NT2/D1 (cell line): ENCODE results near the gene SDF4.

Experiments
- YY1 ChIP-seq: IDR thresholded peaks from 2 replicates; pipeline ENCODE4 v1.6.1; 2011; ENCODE audit not compliant: insufficient read length, insufficient read depth
- ZNF274 ChIP-seq: IDR thresholded peaks from 2 replicates; pipeline ENCODE4 v1.6.1; 2011; ENCODE audit warnings: mild to moderate bottlenecking, low read depth, low read length

GRCh38 chr1:1280782-1281481, 49.1 kb upstream of the SDF4 start:
- TF ChIP-seq ZNF274 (no peak), YY1 (no peak)
